AG04449 (cell line): ENCODE measurements around the gene CAMTA1.

Source experiments
- CTCF ChIA-PET: fragments of 350-600 bp; formaldehyde crosslinking; extraction: SDS; loops from one replicate; lab custom pipeline; 2021; ENCODE audit warnings: antibody characterized with exemption; lab: Yijun Ruan, JAX
- POLR2A ChIA-PET: fragments of 400-600, 350-600 bp; formaldehyde crosslinking; extraction: SDS; loops from one replicate; lab custom pipeline; 2020; ENCODE audit warnings: antibody characterized with exemption, inconsistent platforms; lab: Yijun Ruan, JAX
- DNase-seq: peaks from one replicate; pipeline ENCODE4 v3.0.0-alpha.2; 2010; ENCODE audit warnings: low read depth, low spot score
- H3K4me3 ChIP-seq: 2 replicates; pipeline ENCODE4 v1.5.1; 2011; ENCODE audit warnings: low read depth, mild to moderate bottlenecking, control low read depth, low read length
- CTCF ChIP-seq: IDR thresholded peaks from one replicate; pipeline ENCODE4 v1.5.1; 2011; ENCODE audit warnings: mild to moderate bottlenecking, moderate library complexity, low read length, control low read depth, inconsistent platforms; ENCODE audit not compliant: insufficient read depth; ENCODE audit errors: missing control alignments

CAMTA1 gene

GRCh38 chr1:7418442-7419080 is 633.3 kb downstream of the CAMTA1 start:
- ChIA-PET CTCF (no interaction called here), POLR2A (no interaction called here)
- TF ChIP-seq CTCF = no peak
- H3K4me3 ChIP-seq = no peak overlapping the region
- no peak for DNase-seq

- TF ChIP-seq CTCF = no peak
- ChIA-PET POLR2A (no interaction called here), CTCF (no interaction called here)
- H3K4me3 ChIP-seq = no peak overlapping the region
- DNase-seq = no peak
Measured at GRCh38 chr1:7420098-7420445, 634.8 kb downstream of the CAMTA1 start.

- no peak for DNase-seq
- POLR2A ChIA-PET = no interaction called here
- TF ChIP-seq CTCF = no peak
- H3K4me3 ChIP-seq = no peak overlapping the region
- CTCF ChIA-PET = no interaction called here
Measured at GRCh38 chr1:7420470-7421100, 635.3 kb downstream of the CAMTA1 start.

- ChIA-PET CTCF (no interaction called here), POLR2A (no interaction called here)
- no peak for TF ChIP-seq CTCF
- DNase-seq = no peak
- H3K4me3 ChIP-seq = no peak overlapping the region
Measured at GRCh38 chr1:7421471-7422075, 636.3 kb downstream of the CAMTA1 start.

- CTCF ChIA-PET = no interaction called here
- TF ChIP-seq CTCF = no peak
Measured at GRCh38 chr1:7422081-7422480, 636.8 kb downstream of the CAMTA1 start.

GRCh38 chr1:7422561-7422960 is 637.3 kb downstream of the CAMTA1 start:
- CTCF ChIA-PET = no interaction called here
- TF ChIP-seq CTCF = no peak
- no peak for DNase-seq

More at GRCh38 chr1:7422081-7422480, 636.8 kb downstream of the CAMTA1 start:
- H3K4me3 ChIP-seq = no peak overlapping the region
- POLR2A ChIA-PET = no interaction called here
- DNase-seq = no peak

More at GRCh38 chr1:7422561-7422960, 637.3 kb downstream of the CAMTA1 start:
- POLR2A ChIA-PET = no interaction called here
- no peak overlapping the region for H3K4me3 ChIP-seq
